DMS153 treated with DMSO at 0.1 percent for 48 hours (cell line): ENCODE measurements around the gene ST7L.
"Not testable (repeated sequence)": the region's sequence is repeated elsewhere in the genome, so short reads cannot be mapped to it uniquely, and the experiment has no call there.

Experiments
- DNase-seq: peaks from one replicate; lab custom pipeline; 2025; ENCODE audit not compliant: unreplicated experiment; lab: John Stamatoyannopoulos, UW

Gene ST7L

GRCh38 chr1:112502826-112503225 lies 116.1 kb downstream of the ST7L start:
- no peak for DNase-seq

GRCh38 chr1:112501810-112502641 lies 116.9 kb downstream of the ST7L start:
- peak; percentile 34 for DNase-seq

- DNase-seq, result no peak
Measured at GRCh38 chr1:112496290-112496689, 122.7 kb downstream of the ST7L start.

- no peak for DNase-seq
Measured at GRCh38 chr1:112493351-112493750, 125.6 kb downstream of the ST7L start.

- DNase-seq, result no peak
Measured at GRCh38 chr1:112492076-112492475, 126.9 kb downstream of the ST7L start.

GRCh38 chr1:112488141-112488540 lies 130.8 kb downstream of the ST7L start:
- no peak for DNase-seq

GRCh38 chr1:112487686-112488085 lies 131.3 kb downstream of the ST7L start:
- not testable (repeated sequence) for DNase-seq

GRCh38 chr1:112486063-112486462 lies 132.9 kb downstream of the ST7L start:
- not testable (repeated sequence) for DNase-seq

- no peak for DNase-seq
Measured at GRCh38 chr1:112478314-112478713, 140.6 kb downstream of the ST7L start.

- DNase-seq, result no peak
Measured at GRCh38 chr1:112477550-112477949, 141.4 kb downstream of the ST7L start.
